Stimulated activated CD8-positive, alpha-beta memory T cell treated with anti-CD3 and anti-CD28 coated beads, Interleukin-15, amount 100 ng/mL, for 48 hours (primary cell): ENCODE results near the gene BCHE.
"Not testable (repeated sequence)": the region's sequence is repeated elsewhere in the genome, so short reads cannot be mapped to it uniquely, and the experiment has no call there.

Experiments used
- DNase-seq, 2 donors: peaks; one replicate each; pipeline ENCODE4 v3.0.0-alpha.2; 2020; ENCODE audit warnings: low read depth in 2 of 2

The BCHE gene

DNA sequence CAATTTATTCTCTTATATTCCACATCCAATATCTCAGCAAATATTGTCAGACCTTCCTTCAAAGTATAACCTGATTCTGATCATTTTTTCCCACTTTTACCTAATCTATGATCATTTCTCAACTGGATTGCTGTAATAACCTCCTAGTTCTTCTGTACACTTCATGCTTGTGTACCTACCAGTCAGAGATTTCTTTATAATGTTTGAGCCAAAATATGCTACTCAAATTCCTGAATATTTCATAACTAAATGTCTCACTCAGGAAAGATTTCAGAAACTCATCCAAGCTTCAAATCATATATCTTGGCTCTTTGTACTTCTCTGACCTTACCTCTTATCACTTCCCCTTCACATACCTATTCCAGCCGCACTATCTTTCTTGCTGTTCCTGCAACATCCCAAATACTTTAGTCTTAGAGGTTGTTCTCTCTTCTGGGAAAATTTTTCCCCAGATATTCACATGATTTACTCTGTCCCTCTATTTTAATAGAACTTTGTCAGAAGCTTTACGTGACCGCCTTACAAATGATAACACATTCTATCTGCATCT, 20.0 kb downstream of the BCHE start:
- no peak for DNase-seq

- DNase-seq, result no peak
These were observed 21.0 kb downstream of the BCHE start for GRCh38 chr3:165816209-165816608.

- no peak for DNase-seq
These were observed 21.5 kb downstream of the BCHE start for GRCh38 chr3:165815682-165816081.

DNA sequence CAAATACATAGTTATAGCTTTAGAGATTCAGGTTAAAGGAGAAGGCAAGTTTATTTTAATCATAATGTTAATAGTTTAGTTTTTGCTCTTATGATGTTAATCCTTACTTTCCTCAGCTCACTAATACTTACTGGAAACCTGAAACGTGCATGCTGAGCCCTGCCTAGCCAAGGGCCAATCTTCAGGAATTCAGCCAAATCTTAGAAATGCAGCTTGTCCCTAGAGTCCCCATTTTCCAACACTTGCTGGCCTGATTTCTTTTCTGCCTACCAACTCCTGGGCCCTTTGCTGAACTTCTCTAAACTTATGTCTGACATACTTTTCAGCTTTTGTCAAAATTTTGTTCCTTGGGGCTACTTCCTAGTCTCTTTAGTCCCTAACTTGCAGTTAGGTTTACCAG, 22.8 kb downstream of the BCHE start:
- DNase-seq, result no peak

- not testable (repeated sequence) for DNase-seq
These were observed 29.3 kb downstream of the BCHE start for GRCh38 chr3:165807937-165808336.

- no peak for DNase-seq
These were observed 31.2 kb downstream of the BCHE start for GRCh38 chr3:165805946-165806561.

- no peak for DNase-seq
These were observed 33.8 kb downstream of the BCHE start for GRCh38 chr3:165803471-165803870.

GRCh38 chr3:165800970-165801369, 36.3 kb downstream of the BCHE start:
- DNase-seq, result no peak

GRCh38 chr3:165799026-165799425, 38.2 kb downstream of the BCHE start:
- no peak for DNase-seq

- no peak for DNase-seq
These were observed 39.7 kb downstream of the BCHE start for GRCh38 chr3:165797551-165797950.

DNA sequence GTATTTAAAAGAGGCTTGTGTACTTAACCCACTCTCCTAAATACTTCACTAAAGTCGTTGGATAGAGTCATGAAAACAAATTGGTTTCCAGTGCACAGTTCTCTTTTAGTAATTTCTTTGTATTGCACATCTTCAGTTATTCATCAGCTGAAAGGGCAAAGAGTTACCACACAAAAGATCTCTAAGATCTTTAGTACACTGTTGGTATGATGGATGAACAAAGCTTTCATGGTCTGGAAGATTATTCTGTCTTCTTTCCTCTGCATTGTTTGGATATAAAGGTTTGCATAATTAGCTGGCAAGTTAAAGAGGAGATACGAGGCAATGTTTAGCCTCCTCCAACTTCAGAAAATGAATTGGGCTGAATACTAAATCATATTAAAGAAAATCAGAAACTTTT, 40.5 kb downstream of the BCHE start:
- no peak for DNase-seq

DNA sequence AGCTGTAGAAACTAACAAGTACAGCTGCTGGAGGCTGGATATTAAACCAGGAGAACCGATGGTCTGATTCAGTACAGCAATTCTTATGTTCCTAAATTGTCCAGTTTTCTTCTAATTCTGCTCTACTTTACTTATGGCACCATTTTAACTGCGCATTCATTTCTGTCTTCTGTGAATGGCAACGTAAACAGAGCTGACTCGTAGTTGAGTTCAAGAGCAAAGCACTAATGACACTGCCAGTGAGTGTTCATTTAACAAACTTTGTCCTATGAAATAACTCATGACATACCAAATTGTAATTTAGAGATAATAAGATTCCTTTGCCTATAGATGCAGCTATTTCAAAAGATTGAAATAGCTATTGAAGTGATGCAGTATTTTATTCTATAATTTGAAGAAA, 48.7 kb downstream of the BCHE start:
- no peak for DNase-seq

- no peak for DNase-seq
These were observed 51.2 kb downstream of the BCHE start for GRCh38 chr3:165786013-165786412.

GRCh38 chr3:165784337-165784736, 52.9 kb downstream of the BCHE start:
- DNase-seq, result no peak

GRCh38 chr3:165783383-165783782, 53.8 kb downstream of the BCHE start:
- no peak for DNase-seq

- DNase-seq, result no peak
These were observed 58.3 kb downstream of the BCHE start for GRCh38 chr3:165778891-165779290.

DNA sequence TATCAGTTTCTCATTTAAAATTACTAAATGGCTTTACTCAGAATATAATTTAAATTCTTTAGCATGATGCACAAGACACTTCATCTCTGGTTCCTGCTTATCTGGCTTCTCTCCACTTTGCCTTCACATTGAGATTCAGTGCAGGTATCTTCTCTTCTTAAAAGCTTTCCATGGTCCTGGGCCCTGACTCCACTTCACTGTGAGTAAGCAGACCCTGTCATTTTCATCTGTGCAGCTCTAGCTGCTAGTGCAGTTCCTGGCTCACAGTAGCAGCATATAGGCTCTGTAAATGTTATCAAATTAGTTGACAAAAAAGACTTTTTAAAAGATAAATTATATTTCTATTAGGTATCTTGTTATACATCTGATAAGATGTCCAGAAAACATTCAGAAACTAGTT, 58.8 kb downstream of the BCHE start:
- DNase-seq, result no peak

- DNase-seq, result no peak
These were observed 61.4 kb downstream of the BCHE start for GRCh38 chr3:165775824-165776223.

- DNase-seq, result no peak
These were observed 66.4 kb downstream of the BCHE start for GRCh38 chr3:165770781-165771180.

GRCh38 chr3:165768680-165769079, 68.5 kb downstream of the BCHE start:
- DNase-seq, result no peak

GRCh38 chr3:165759041-165759440, 78.2 kb downstream of the BCHE start:
- DNase-seq, result no peak

DNA sequence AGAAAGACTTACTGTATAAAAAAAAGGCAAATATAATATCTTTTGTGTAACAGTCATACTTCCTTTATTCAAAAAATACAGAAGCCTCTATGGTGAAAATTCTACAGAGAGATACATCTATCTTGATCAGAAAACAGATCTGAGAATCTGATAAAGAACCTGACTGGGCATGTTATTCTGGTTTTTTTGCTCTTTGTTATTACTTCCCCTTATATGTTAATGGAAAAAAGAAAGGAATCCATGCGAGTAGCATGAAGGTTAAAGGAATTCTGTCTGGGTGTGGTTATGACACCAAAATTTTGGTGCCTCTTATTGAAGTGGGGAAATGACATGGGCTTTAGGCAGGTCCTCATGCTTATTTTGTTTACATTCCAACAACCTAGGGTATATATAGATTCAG, 81.7 kb downstream of the BCHE start:
- DNase-seq, result no peak

- DNase-seq, result no peak
These were observed 82.8 kb downstream of the BCHE start for GRCh38 chr3:165754219-165755007.
